Mesothelial cell of epicardium (in vitro differentiated cells): ENCODE results near the gene TECRL. TPM values are rescaled to one million over a fixed set of nuclear protein-coding genes. Genes with fewer than 3 reads are reported as not detected.

ENCODE experiments used
- DNase-seq, 2 experiments: peaks; one replicate each; pipeline ENCODE4 v3.0.0; 2021; ENCODE audit warnings: low spot score in 2 of 2; ENCODE audit not compliant: unreplicated experiment in 2 of 2
- H3K27ac Mint-ChIP-seq: 2 replicates; pipeline ENCODE4 v1.8.0; 2021; ENCODE audit warnings: mixed read lengths
- H3K27me3 Mint-ChIP-seq: 2 replicates; pipeline ENCODE4 v1.8.0; 2021; ENCODE audit warnings: low read depth, mixed read lengths
- H3K36me3 Mint-ChIP-seq: 2 replicates; pipeline ENCODE4 v1.8.0; 2021; ENCODE audit warnings: mixed read lengths
- H3K4me1 Mint-ChIP-seq: 2 replicates; pipeline ENCODE4 v1.8.0; 2021; ENCODE audit warnings: mixed read lengths
- H3K4me3 Mint-ChIP-seq: 2 replicates; pipeline ENCODE4 v1.8.0; 2021; ENCODE audit warnings: mild to moderate bottlenecking, moderate library complexity, mixed read lengths
- H3K9me3 Mint-ChIP-seq: 2 replicates; pipeline ENCODE4 v1.8.0; 2021; ENCODE audit warnings: mixed read lengths
- CTCF ChIP-seq: fragments of 200-600 bp; sonication (generic); IDR thresholded peaks from one replicate; pipeline ENCODE4 v1.5.0; 2021; ENCODE audit warnings: antibody characterized with exemption; ENCODE audit not compliant: unreplicated experiment
- total RNA-seq: library from RNA; stranded (reverse); gene quantifications from 3 replicates; pipeline ENCODE4 v1.2.1, GENCODE V29; 2021

The TECRL gene
- total RNA-seq, 1 donor from 2014 or later: 0.94 TPM

GRCh38 chr4:64271601-64272081 lies 137.6 kb downstream of the TECRL start:
- H3K36me3 Mint-ChIP-seq: no peaks in the 10 kb centered on the region
- no peak overlapping the region for H3K4me3 Mint-ChIP-seq
- H3K27ac Mint-ChIP-seq: no peak overlapping the region
- TF ChIP-seq CTCF: no peak
- peaks cover 7% of the 10 kb centered on the region for H3K9me3 Mint-ChIP-seq
- no peak for DNase-seq
- H3K4me1 Mint-ChIP-seq: no peaks in the 10 kb centered on the region
- no peaks in the 10 kb centered on the region for H3K27me3 Mint-ChIP-seq

- H3K27ac Mint-ChIP-seq: no peak overlapping the region
- H3K4me1 Mint-ChIP-seq: no peaks in the 10 kb centered on the region
- H3K4me3 Mint-ChIP-seq: no peak overlapping the region
- H3K9me3 Mint-ChIP-seq: peaks cover 15% of the 10 kb centered on the region
- no peaks in the 10 kb centered on the region for H3K36me3 Mint-ChIP-seq
- no peak for TF ChIP-seq CTCF
- H3K27me3 Mint-ChIP-seq: no peaks in the 10 kb centered on the region
- DNase-seq: no peak
Observed at GRCh38 chr4:64266669-64267068, 142.6 kb downstream of the TECRL start.

GRCh38 chr4:64266263-64266662 lies 143.0 kb downstream of the TECRL start:
- H3K9me3 Mint-ChIP-seq: peaks cover 15% of the 10 kb centered on the region
- H3K4me3 Mint-ChIP-seq: no peak overlapping the region
- no peaks in the 10 kb centered on the region for H3K27me3 Mint-ChIP-seq
- no peak for DNase-seq
- no peaks in the 10 kb centered on the region for H3K36me3 Mint-ChIP-seq
- H3K27ac Mint-ChIP-seq: no peak overlapping the region
- H3K4me1 Mint-ChIP-seq: no peaks in the 10 kb centered on the region
- no peak for TF ChIP-seq CTCF

- no peaks in the 10 kb centered on the region for H3K4me1 Mint-ChIP-seq
- no peaks in the 10 kb centered on the region for H3K27me3 Mint-ChIP-seq
- no peak overlapping the region for H3K27ac Mint-ChIP-seq
- no peak for DNase-seq
- peaks cover 13% of the 10 kb centered on the region for H3K9me3 Mint-ChIP-seq
- H3K4me3 Mint-ChIP-seq: no peak overlapping the region
- no peaks in the 10 kb centered on the region for H3K36me3 Mint-ChIP-seq
- TF ChIP-seq CTCF: no peak
Observed at GRCh38 chr4:64251781-64252180, 157.5 kb downstream of the TECRL start.

DNA sequence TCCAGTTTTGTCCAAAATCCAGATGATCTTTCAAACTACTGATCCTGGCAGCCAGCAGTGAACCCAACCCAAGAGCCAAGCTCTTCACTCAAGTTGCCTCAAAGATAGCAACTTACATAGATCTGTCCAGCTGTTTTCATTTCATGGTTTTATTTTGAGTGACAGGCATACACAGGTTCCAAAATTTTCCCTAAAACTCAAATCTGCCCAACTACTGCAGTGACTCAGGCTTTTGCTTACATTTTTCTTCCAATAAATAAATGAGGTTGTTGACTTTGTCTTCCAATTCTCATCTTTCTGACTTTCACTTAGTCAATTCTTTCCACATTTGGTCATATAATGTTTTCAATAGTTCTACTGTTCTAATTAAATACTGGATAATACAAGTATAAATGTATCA lies 158.8 kb downstream of the TECRL start:
- DNase-seq: no peak
- Mint-ChIP-seq H3K27ac (no peak overlapping the region), H3K9me3 (peaks cover 13% of the 10 kb centered on the region), H3K36me3 (no peaks in the 10 kb centered on the region), H3K4me3 (no peak overlapping the region), H3K4me1 (no peaks in the 10 kb centered on the region), H3K27me3 (no peaks in the 10 kb centered on the region)
- TF ChIP-seq CTCF: no peak

DNA sequence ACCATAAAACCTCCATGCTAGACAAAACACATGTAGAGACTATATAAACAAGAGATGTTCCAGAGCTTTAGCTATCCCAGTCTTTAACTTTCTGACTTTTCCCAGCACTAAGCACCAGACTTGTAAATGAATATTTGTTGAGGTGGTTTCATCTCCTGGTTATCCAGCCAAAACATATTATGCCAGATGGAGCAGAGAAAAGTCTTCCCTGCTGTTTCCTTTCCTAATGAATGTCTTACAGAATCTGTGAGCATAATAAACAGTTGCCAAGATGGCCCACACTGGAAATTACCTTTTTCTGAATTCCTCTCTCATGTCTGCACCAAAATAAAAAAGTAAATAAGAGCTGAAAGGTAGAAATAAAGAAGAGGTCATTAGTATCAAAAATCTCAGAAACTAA lies 159.2 kb downstream of the TECRL start:
- TF ChIP-seq CTCF: no peak
- no peaks in the 10 kb centered on the region for H3K36me3 Mint-ChIP-seq
- no peaks in the 10 kb centered on the region for H3K4me1 Mint-ChIP-seq
- H3K4me3 Mint-ChIP-seq: no peak overlapping the region
- H3K9me3 Mint-ChIP-seq: peaks cover 13% of the 10 kb centered on the region
- no peaks in the 10 kb centered on the region for H3K27me3 Mint-ChIP-seq
- no peak overlapping the region for H3K27ac Mint-ChIP-seq
- DNase-seq: no peak
